Measurements from ENCODE around the gene CAPN12.

DNA sequence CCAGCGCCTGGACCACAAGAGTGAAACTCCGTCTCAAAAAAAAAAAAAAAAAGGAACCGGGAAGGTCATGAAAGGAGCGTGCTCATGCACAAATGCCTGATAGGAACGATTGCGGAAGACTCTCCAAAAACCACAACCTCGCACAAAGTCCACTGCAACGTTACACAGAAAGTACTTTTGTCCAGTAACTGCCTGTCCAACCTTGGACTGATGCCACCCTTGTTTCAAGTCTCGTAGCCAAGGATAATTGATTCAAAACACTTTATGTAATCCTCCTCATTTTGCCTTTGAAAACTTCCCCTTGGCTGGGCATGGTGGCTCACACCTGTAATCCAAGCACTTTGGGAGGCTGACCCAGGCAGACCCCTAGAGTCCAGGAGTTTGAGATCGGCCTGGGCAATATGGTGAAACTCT lies 15.3 kb upstream of the CAPN12 start:
- TF ChIP-seq, protein P1, sequence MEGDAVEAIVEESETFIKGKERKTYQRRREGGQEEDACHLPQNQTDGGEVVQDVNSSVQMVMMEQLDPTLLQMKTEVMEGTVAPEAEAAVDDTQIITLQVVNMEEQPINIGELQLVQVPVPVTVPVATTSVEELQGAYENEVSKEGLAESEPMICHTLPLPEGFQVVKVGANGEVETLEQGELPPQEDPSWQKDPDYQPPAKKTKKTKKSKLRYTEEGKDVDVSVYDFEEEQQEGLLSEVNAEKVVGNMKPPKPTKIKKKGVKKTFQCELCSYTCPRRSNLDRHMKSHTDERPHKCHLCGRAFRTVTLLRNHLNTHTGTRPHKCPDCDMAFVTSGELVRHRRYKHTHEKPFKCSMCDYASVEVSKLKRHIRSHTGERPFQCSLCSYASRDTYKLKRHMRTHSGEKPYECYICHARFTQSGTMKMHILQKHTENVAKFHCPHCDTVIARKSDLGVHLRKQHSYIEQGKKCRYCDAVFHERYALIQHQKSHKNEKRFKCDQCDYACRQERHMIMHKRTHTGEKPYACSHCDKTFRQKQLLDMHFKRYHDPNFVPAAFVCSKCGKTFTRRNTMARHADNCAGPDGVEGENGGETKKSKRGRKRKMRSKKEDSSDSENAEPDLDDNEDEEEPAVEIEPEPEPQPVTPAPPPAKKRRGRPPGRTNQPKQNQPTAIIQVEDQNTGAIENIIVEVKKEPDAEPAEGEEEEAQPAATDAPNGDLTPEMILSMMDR (conservative IDR thresholded peaks at IDR 0.05; ENCODE audit: low read length), result no peak
- TF ChIP-seq EZH2phosphoT487 (IDR thresholded peaks at IDR 0.05; ENCODE audit: borderline replicate concordance, low read depth, low read length), result no peak
